HG03378 (cell line): ENCODE measurements around the gene MTNR1A.

Experiments used
- ATAC-seq: cut with Tn5 transposase; IDR thresholded peaks from one replicate; pipeline ENCODE4 v1.9.1; 2021; ENCODE audit warnings: mild to moderate bottlenecking, moderate library complexity; ENCODE audit not compliant: unreplicated experiment

MTNR1A gene

GRCh38 chr4:186554914-186555827 lies at the start of gene MTNR1A:
Gene MTNR1A, minus strand, starts transcription at chr4:186555567. Its CDS starts 202 bp downstream, at chr4:186555365.
- ATAC-seq, result no peak

DNA sequence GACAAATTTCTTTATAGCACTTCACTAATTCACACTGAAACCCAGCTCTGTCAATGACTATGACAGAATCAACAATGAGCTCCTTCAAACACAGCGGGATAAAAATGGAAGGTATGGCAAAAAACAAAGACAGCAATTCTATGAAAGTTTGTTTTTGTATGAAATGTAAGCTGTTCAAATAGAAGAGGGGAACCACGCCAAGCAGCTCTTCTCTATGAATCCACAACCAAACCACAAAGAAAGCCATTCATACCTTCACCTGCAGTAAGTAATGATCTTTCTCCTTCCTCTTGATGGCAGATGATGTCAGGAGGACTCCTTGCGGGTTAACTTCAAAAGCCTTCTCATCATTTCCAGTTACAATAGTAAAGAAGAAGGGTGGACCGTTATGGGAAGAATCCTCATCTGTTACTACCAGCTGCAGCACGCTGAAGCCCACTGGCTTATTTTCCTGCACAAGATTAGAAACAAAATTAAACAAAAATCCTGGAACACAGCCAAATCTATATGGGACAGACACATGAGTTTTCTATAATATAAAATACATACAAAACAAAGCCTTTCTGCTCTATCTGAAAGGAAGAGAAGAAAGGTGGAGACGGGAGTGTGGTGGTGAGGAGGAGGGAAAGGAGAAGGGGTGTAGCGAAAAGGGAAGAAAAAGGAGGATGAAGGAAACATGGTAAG lies 48.9 kb upstream of the MTNR1A start:
- no peak for ATAC-seq

DNA sequence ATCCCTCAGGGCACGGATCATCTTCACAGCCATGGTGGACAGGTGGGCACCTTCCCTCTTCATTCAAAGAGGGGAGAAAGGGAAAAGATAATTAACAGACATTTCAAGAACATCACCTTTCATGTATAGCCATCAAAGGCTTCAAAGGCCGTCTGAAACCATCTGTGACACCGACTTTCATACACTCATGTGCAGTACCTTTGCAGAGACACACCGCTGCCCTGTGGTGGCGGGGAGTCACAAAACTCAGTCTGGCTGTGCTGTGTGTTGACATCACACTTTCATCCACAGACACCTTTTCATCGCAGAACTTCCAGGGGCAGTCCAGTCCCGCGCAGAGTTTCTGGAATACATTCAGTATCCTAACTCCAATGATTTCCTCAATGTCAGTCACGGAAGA lies 47.6 kb upstream of the MTNR1A start:
- ATAC-seq, result no peak

GRCh38 chr4:186599483-186599882 lies 44.1 kb upstream of the MTNR1A start:
- ATAC-seq, result no peak

DNA sequence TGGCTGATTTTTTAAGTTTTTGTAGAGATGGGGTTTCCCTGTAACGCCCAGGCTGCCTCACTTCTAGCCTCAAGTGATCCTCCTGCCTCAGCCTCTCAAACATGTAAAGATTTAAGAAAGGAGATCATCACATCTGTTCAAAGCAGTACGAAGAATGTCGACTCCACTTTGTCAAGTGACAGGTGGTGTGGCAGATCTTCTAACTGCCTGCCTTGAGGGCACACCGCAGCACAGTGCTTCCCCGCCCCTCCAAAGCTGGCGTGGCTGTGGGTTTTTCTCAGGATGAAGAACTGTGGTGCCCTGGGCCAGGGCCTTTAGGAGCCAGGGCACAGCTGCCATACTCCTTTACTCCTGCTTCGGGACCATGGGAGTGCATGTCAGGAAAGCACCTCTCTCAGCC lies 43.3 kb upstream of the MTNR1A start:
- no peak for ATAC-seq

DNA sequence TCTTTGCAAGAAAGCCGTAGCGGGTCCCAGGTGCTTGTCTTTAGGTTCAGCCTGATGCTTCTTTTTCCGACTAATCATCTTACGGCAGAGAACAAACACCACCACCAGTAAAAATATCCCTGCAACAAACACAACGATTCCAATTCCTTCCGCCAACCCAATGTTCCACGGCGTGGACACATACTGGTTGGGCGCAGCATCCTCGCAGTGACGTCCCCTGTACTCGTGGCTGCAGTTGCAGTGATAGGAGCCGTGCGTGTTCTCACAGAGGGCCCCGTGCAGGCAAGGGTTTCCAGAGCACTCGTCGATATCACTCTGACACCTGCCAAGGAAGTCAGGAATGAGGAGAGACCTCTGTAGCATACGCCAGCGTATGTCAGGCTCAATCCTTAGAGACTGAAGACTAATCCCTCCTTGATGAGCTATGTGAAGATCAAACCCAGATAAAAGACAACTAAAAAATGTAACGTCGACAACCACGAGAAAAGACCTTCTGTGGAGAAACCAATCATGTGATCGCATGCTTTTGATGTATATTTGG lies 41.6 kb upstream of the MTNR1A start:
- no peak for ATAC-seq

DNA sequence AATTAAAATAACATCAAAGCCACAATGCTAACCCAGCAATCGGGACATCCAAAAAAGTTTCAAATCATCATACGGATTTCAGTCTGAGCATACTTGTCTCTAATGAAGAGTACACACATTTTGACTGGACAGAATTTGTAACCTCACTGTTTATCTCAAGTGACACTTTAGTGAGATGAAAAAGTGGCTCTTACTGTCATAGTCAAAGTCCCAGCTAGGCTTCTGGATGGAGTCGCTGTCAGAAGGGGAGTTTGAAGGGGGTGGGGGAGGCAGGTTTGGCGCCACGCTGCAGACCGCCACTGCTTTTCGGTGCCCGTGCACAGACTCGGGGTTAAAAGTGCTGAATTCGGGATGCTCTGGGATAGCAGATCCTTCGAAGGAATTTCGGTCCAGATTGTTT lies 41.0 kb upstream of the MTNR1A start:
- ATAC-seq, result no peak

- ATAC-seq, result no peak
Observed at GRCh38 chr4:186593587-186593973, 38.2 kb upstream of the MTNR1A start.

DNA sequence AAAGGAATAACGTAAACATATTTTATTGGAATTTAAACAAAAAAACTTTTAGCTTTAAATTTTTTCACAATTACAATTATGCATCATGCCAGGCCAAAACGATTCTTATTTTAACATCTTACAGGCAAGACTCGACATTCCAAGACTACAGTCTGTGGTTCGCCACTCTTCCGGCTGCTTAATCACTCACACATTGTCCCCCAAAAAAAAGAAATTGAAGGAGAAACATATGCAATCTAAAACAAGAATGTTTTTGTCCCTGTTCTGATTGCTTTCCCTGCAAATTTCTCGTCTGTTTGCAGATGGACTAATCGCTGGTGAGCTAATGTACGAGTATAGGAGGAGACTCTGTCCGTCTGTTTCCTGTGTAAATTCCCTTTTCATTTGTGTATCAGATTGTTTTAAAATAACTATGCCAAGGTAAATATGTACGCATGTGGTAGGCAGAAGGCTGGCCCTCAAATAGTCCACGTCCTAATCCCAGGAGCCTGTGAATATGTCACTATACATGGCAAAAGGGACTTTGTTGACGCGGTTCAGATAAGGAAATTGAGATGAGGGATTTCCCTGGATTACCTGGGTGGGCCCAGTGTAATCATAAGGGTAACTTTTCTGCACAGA lies 37.7 kb upstream of the MTNR1A start:
- ATAC-seq, result no peak

DNA sequence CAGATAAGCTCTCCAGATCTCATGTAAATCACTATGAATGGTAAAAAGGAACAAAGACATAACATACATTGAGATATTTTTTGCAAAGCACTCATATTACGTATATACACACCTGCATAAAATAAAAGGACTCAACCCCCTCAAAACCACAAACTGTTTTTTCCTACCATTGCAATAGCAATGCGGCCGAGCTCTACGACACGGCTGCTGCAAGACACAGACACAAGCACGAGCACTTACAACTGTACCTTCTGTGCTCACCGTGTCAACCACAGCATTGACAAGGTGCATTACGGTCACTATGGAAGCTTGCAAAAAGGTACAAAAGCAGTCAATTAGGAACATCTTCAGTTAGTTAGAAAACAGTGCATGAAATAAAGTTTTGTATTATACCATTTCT lies 37.1 kb upstream of the MTNR1A start:
- no peak for ATAC-seq

DNA sequence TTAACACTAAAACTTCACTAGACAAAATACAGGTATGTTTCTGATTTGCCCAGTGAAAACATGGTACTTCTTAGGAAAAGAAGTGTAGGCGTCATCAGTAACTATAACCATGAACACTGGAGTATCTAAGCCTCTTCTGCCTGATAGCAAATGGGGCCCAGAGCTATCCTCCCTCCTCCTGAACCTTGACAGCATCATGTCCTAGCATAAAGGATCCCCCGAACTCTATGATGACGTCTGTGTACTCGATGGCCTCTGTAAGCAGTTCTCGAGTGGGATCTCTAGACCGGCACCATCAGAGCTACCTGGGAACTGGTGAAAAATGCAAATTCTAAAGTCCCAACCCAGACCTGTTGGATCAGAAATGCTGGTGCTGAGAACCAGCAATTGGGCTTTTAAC lies 36.3 kb upstream of the MTNR1A start:
- no peak for ATAC-seq

DNA sequence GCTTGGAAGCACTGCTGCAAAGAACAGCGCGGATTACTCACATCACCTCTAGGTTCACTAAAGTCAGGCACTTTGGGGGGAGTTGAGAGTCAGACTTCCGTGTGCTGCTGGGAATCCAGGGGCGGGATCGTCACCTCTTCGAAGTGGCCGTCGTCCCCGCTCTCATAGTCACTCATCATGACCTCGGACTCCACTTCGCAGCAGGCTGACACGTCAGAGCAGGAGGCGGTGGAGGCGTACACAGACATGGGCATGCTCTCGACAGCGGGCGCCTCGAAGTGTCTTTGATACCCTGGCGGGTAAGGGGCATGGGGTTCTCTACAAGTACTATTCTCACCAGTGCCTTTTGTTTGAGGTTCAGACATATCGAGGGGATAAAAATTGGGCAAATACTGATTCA lies 33.1 kb upstream of the MTNR1A start:
- no peak for ATAC-seq

- ATAC-seq, result peak; percentile 78
Observed at GRCh38 chr4:186587416-186588018, 32.1 kb upstream of the MTNR1A start.

GRCh38 chr4:186586205-186586604 lies 30.8 kb upstream of the MTNR1A start:
- ATAC-seq, result no peak

DNA sequence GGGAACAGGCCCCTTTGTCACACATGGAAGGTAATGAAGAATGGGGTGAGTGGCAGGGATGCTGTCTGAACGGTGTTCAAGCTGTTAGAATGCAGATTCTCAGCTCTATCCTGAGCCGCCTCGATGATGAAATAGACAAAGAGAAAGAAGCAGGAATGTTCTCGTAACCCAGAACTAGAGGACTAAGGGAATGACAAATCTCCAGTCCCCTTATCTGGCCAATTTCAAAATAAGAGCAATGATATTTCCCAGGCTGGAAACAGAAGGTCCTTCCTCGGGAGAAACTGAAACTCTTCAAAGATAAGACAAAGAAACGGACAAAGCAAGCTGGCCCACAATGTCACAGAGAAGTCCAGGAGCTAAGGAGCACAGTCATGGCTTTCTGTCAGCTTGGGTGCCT lies 29.5 kb upstream of the MTNR1A start:
- no peak for ATAC-seq

DNA sequence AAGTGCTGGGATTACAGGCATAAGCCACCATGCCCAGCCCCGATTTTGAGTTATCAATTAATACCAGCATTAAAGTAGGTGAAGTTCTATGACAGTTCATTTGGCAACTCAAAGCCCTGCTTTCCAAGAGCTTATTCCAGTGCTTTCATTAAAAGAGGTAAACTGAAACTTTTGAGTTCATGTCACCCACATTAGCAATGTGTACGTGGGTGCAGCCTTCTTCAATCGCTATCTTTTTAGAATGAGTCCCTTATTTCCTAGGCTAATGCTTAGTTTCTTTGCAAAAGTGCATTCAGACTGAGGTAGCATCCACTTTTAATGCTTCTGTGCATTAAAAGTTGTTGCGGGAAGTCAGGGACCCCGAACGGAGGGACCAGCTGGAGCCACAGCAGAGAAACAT lies 26.1 kb upstream of the MTNR1A start:
- ATAC-seq, result no peak

- no peak for ATAC-seq
Observed at GRCh38 chr4:186580669-186581068, 25.3 kb upstream of the MTNR1A start.

- no peak for ATAC-seq
Observed at GRCh38 chr4:186570193-186570996, 15.0 kb upstream of the MTNR1A start.

DNA sequence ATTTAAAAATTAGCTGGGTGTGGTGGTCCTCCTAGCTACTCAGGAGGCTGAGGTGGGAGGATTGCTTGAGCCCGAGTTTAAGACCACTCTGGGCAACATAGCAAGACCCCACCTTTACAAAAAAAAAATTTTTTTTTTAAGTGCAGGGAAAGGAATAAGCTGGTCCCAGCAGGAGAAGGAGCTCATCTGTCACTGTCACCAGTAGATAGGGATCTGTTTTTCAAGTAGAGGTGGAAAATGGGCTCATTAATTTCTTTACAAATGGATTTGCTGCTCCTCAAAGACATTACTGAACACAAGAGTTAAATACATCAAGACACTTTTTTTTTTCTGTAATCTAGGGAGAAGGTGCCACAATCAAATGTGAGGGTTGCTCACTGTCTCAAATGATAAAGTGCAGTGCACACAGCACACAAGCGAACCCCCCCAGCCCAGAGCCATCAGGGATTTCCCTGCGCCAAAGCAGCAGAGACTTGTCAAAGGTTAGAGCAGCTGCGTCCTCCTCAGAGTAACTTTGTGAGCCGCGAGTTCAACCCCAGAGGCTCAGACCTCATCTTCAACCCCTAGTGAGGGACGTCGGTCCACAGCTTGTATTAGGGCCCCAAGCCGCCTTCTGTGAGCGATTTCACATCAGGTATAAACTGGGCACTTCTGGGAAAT lies 14.3 kb upstream of the MTNR1A start:
- ATAC-seq, result no peak

- ATAC-seq, result no peak
Observed at GRCh38 chr4:186566068-186566467, 10.7 kb upstream of the MTNR1A start.
